Breast epithelium (tissue), 3 donors: Measurements from ENCODE around the gene SUSD6.

Experiments used
- POLR2A ChIP-seq: fragments of 450-650 bp; IDR thresholded peaks from one replicate; pipeline ENCODE4 v1.6.1; 2016; ENCODE audit warnings: antibody characterized with exemption, mild to moderate bottlenecking, moderate library complexity
- TF ChIP-seq, protein P1 (sequence below), 3 donors: fragments of 450-650 bp; IDR thresholded peaks; one replicate each; pipeline ENCODE4 v1.5.1; 2016 to 2017; ENCODE audit warnings: antibody characterized with exemption in 3 of 3, mild to moderate bottlenecking in 3 of 3, moderate library complexity in 3 of 3

GRCh38 chr14:69574954-69575295 is 36.5 kb upstream of the SUSD6 start:
- TF ChIP-seq, protein P1, sequence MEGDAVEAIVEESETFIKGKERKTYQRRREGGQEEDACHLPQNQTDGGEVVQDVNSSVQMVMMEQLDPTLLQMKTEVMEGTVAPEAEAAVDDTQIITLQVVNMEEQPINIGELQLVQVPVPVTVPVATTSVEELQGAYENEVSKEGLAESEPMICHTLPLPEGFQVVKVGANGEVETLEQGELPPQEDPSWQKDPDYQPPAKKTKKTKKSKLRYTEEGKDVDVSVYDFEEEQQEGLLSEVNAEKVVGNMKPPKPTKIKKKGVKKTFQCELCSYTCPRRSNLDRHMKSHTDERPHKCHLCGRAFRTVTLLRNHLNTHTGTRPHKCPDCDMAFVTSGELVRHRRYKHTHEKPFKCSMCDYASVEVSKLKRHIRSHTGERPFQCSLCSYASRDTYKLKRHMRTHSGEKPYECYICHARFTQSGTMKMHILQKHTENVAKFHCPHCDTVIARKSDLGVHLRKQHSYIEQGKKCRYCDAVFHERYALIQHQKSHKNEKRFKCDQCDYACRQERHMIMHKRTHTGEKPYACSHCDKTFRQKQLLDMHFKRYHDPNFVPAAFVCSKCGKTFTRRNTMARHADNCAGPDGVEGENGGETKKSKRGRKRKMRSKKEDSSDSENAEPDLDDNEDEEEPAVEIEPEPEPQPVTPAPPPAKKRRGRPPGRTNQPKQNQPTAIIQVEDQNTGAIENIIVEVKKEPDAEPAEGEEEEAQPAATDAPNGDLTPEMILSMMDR (IDR thresholded peaks at IDR 0.05), result peak in 1 of 3 donors; percentile 10
- no peak for TF ChIP-seq POLR2A
